Activated CD8-positive, alpha-beta memory T cell treated with anti-CD3 and anti-CD28 coated beads for 24 hours (primary cell): Measurements from ENCODE around the gene PPP6R3.
A peak's percentile ranks its signal among the peaks of the same experiment; 100 is the strongest.
"Not testable (repeated sequence)": the region's sequence is repeated elsewhere in the genome, so short reads cannot be mapped to it uniquely, and the experiment has no call there.

Experiments
- DNase-seq: peaks from one replicate; pipeline ENCODE4 v3.0.0-alpha.2; 2020

Gene PPP6R3

GRCh38 chr11:68436162-68436888 is 24.2 kb upstream of the PPP6R3 start:
- no peak for DNase-seq

DNA sequence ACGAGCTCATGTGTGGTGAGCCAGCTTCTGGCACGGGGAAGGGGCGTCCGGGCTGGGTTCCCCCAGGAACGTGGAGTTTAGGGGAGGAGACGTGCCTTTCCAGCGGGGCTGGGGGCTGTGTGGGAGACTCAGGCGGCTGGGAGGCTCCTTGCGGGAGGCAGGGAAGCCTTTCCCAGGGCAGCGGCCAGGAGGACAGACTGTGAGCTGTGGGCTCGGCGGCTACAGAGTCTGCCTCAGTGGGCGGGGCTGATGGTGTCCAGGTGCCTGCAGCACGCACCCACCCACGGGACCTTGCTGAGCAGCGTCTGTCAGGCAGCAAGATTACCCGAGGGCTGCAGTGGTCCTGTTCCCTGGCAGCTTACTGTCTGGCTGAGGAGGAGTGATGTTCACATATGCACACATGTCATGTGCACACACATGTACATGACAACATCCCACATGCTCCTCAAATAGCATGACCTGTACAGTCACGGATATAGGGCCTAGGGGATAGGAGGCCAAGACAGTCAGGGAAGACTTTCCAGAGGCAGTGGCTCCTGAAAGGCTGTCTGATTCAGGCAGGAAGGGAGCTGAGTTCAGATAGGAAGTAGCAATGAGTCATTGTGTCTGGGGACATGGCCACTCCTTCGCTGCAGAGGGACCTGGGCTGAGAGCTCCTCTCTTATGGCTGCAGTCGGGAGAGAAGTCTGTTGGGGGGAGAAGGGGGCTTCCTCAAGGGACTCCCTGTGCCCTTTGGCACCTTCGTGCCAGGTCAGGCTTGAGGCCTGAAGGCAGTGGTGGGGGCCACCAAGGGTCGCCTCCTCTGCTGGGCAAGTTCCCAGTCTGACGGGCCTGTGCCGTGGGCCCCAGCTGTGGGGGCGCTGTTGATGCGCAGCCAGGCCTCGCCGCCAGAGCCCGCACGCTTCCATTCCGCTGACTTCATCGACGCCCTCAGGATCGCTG is 23.3 kb upstream of the PPP6R3 start:
- DNase-seq = no peak

DNA sequence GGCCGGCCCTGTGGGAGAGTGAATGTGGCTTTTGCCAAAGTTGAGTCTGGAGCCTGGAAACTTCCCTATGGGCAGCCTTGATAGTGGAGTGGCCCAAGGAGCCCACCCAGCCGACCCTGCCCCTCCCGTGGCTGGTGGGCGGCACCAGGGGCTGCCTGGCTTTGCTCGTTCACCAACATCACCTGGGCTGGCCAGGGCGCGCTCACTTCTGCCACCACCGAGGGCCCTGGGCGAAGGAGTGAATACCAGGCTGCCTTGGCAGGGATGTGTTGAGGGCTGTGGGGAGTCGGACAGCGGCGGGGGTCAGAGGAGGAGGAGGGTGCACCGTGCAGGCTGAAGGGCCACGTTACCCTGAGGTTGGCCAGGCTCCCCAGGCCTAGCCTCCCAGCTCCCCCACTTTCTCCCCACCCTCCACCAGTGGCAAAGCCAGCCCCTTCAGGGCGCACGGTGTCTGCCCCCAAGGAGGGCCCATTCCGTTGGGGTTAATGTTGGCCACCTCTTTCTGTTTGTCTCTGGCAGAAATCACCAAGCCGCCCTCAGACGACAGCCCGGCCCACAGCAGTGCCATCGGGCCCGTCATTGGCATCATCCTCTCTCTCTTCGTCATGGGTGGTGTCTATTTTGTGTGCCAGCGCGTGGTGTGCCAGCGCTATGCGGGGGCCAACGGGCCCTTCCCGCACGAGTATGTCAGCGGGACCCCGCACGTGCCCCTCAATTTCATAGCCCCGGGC is 22.5 kb upstream of the PPP6R3 start:
- DNase-seq = no peak

- no peak for DNase-seq
These were observed 21.8 kb upstream of the PPP6R3 start for GRCh38 chr11:68438658-68439259.

- no peak for DNase-seq
These were observed 21.0 kb upstream of the PPP6R3 start for GRCh38 chr11:68439355-68440065.

- no peak for DNase-seq
These were observed 20.3 kb upstream of the PPP6R3 start for GRCh38 chr11:68440224-68440623.

GRCh38 chr11:68441466-68442230 is 18.9 kb upstream of the PPP6R3 start:
- DNase-seq = no peak

DNA sequence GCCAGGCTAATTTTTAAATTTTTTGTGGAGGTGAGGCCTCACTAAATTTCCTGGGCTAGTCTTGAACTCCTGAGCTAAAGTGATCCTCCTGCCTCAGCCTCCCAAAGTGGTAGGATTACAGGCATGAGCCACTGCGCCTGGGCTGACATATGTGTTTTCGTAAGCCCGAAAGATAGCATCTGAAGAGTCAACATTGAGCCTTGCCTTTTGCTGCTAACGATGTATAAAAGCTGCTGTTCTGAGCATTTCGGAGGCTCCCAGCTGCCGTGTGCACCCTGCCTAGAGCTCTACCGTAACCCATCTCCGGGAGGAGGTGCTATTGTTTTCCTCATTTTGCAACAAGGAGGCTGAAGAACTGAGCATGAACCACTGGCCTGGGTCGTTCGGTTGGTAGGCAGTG is 18.1 kb upstream of the PPP6R3 start:
- DNase-seq = no peak

- no peak for DNase-seq
These were observed 16.0 kb upstream of the PPP6R3 start for GRCh38 chr11:68444566-68444965.

DNA sequence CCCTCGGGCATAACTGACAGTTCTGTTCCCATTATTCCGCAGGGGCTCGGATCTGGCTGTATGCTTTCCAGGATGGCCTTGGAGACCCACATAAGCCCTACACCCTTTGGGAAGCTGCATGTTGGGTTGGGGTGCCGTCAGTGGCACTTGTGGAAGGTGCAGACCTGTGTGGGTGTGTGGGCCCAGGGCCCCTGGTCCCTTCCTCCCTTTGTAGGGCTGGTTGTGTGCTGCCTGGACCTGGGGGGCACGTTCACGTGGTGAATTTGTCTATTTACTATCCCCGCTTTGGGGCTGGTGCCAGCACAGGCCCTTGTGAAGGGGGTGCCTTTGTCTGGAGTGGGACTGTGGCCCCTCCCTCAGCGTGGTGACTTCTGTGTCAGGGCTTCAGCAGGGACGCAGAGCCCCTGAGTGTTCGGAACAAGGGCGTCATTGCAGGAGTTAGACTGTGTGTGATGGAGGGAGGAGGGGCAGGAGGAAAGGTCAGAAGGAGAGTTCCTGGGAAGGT is 15.0 kb upstream of the PPP6R3 start:
- DNase-seq = no peak

- DNase-seq = no peak
These were observed 14.4 kb upstream of the PPP6R3 start for GRCh38 chr11:68446046-68446725.

- peak; percentile 90 for DNase-seq
These were observed 13.3 kb upstream of the PPP6R3 start for GRCh38 chr11:68447015-68447801.

- DNase-seq = not testable (repeated sequence)
These were observed 12.6 kb upstream of the PPP6R3 start for GRCh38 chr11:68447914-68448313.

- DNase-seq = no peak
These were observed 11.9 kb upstream of the PPP6R3 start for GRCh38 chr11:68448604-68449011.

- DNase-seq = no peak
These were observed 10.6 kb upstream of the PPP6R3 start for GRCh38 chr11:68449951-68450350.

DNA sequence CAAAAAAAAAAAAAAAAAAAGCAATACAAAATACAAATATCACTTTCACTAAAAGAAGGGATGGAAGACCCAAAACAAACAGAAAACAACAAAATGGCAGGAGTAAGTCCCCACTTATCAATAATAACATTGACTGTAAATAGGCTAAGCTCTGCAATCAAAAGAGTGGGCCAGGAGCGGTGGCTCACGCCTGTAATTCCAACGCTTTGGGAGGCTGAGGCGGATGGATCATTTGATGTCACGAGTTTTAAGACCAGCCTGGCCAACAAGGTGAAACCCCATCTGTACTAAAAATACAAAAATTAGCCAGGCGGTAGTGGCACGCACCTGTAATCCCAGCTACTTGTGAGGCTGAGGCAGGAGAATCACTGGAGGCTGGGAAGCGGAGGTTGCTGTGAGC is 9.8 kb upstream of the PPP6R3 start:
- DNase-seq = no peak

- DNase-seq = no peak
These were observed 5.8 kb upstream of the PPP6R3 start for GRCh38 chr11:68454767-68455166.

- DNase-seq = no peak
These were observed 5.1 kb upstream of the PPP6R3 start for GRCh38 chr11:68455485-68455884.

GRCh38 chr11:68457216-68457897 is 3.2 kb upstream of the PPP6R3 start:
- no peak for DNase-seq
